NCI-H2227 treated with DMSO at 0.1 percent for 48 hours (cell line): ENCODE results near the gene ESPNL.

Source experiments
- DNase-seq: peaks from one replicate; lab custom pipeline; 2025; lab: John Stamatoyannopoulos, UW

Gene ESPNL

DNA sequence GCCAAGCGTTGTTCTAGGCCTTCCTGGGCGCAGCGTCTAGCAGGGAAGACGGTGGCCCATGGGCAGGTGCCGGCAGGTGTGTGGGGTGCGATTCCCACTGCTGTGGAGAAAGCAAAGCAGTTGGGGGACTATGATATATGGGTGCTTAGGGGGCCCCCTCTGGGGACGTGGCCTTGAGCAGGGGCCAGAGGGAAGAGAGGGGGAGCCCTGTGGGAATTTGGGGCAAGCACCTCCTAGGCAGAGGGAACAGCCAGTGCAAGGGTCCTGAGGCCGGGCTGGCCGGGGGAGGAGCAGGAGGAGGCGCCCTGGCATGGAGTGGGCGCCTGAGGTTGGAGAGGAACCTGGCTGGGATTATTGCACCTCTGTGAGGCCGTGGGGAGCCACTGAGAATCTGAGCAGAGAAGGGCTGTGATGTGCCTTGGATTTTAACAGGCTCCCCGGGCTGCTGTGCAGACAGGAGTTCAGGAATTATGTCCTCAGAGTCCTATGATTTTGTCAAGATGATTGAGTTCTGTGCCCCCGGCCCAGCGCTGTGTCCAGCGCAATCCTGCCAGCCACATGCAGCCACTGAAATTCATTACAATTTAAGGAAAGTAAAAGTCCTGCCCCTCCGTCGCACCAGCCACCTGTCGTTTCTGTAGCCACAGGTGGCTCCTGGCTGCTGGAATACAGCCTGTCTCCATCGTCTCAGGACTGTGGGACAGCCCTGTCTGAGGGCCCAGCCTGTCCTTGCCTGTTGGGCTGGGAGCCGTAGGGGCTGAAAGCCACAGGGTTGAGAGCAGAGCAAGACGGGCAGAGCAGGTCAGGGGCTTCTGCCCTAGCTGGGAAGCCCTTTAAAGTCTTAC is 29.2 kb downstream of the ESPNL start:
- DNase-seq: no peak

DNA sequence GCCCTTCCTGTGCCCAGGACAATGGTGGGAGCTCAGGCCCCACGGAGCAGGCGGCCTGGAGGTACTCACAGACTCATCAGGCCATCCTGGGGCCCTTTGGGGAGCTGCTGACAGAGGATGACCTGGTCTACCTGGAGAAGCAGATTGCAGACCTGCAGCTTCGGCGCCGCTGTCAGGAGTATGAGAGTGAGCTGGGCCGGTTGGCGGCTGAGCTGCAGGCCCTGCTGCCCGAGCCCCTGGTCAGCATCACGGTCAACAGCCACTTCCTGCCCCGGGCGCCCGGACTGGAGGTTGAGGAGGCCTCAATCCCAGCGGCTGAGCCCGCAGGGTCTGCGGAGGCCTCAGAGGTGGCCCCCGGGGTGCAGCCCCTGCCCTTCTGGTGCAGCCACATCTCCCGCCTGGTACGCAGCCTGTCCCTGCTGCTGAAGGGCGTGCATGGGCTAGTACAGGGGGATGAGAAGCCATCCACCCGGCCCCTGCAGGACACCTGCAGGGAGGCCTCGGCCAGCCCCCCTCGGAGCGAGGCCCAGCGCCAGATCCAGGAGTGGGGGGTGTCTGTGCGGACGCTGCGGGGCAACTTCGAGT is 30.1 kb downstream of the ESPNL start:
- DNase-seq: no peak

DNA sequence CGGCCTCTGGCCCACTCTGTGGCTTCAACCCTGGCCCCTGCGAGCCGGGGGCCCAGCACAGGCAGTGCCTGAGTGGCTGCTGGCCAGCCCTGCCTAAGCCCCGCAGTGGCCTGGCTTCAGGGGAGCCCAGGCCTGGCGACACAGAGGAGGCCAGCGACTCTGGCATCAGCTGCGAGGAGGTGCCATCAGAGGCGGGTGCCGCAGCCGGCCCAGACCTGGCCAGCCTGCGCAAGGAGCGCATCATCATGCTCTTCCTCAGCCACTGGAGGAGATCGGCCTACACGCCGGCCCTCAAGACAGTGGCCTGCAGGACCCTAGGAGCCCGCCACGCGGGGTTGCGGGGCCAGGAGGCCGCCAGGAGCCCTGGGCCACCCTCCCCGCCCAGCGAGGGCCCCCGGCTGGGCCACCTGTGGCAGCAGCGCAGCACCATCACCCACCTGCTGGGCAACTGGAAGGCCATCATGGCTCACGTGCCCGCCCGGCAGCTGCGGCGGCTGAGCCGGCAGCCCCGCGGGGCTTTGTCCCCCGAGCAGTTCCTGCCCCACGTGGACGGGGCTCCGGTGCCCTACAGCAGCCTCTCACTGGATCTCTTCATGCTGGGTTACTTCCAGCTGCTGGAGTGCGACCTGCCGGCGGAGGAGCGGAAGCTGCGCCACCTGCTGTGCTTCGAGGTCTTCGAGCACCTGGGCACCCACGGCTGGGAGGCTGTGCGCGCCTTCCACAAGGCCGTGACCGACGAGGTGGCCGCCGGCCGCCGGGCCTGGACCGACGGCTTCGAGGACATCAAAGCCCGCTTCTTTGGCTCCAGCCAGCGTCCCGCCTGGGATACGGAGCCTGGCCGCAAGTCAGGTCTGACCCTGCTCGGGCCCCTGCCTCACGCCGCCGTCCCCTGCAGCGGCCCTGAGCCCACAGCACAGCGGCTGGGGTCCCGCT is 30.8 kb downstream of the ESPNL start:
- DNase-seq: no peak

DNA sequence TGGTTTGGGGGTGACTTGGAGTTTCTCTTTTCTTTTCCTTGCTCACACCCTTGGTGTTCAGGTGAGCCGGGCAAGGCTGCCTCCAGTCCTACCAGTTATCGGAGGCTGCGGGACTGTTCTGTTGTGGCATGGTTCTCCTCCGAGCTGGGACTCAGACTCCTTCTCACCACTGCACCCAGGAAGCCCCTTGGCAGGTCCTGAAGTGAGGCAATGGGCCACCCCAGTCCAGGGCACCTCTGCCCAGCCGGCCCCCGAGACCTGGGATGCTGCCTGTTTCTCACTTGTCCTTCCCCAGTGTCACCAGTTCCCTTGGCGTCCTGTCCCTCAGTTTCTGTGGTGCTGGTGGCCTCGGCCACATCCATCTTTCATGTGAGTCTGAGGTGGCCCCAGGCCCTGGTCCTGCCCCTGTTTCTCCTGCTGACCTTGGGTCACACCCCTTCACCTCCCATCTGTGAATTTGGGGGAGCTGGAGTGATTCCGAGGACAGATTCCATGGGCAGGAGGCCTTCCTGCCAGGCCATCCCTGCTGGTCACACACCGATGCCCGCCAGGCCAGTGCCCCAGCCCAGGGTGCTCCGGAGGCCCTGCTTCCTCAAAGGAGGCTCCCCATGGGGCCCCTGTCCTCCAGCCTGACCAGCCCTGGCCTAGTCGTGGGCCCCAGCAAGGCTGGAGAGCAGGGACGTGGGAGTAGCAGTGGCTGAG is 31.8 kb downstream of the ESPNL start:
- DNase-seq: no peak

GRCh38 chr2:238132463-238133450 is 32.6 kb downstream of the ESPNL start:
- DNase-seq: no peak

DNA sequence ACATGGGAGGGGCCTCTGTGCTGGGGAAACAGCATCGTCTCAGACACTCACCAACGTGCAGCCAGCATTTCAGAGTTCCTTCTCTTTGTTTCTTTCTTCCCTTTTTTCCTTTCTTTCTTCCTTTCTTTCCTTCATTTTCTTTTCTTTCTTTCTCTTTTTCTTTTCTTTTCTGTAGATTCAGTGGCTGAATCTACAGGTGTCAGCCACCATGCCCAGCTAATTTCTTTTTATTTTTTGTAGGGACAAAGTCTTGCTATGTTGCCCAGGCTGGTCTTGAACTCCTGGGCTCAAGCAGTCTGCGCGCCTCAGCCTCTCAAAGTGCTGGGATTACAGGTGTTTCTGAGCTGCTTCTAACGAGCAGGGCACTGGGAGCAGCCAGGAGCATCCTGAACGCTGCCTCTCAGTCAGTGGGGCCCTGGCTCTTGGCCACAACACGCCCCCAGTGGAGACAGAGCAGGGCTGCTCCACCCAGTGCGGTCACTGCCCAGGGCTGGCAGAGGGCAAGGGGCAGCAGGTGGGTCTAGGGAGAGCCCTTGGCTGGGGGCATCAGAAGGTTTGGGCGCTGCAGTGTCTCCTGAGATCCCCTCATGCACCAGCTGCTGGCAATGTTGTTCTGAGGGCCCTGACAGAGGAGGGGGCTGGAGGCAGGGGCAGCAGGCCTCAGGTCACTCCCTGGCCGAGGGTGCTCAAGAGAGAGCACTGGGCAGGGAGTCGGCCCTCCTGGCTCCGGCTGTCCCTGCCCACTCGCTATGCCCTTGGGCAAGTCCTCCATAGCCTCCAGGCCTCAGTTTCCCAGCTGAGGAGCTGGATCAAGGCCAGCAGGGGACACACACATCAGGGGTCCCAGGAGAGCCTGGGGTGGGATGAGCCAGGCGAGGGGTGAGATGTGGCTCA is 33.6 kb downstream of the ESPNL start:
- DNase-seq: no peak

DNA sequence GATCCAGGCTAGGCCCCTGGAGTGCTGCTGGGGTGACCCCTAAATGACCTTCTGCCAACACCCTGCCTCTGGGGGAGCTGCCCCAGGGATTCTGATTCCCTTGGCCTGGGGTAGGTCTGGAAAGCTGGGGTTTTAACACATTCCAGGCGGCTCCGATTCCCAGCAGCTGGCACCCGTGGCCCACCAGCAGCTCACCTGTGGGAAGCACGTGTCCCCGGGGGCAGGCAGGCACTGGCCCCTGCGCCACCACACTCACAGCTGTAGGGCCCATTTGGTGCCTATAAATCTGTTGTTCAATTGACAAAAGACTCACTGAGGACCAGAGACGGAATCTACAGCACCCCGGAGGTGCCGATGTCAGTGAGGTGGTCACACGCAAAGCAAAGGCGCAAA is 34.2 kb downstream of the ESPNL start:
- no peak for DNase-seq

DNA sequence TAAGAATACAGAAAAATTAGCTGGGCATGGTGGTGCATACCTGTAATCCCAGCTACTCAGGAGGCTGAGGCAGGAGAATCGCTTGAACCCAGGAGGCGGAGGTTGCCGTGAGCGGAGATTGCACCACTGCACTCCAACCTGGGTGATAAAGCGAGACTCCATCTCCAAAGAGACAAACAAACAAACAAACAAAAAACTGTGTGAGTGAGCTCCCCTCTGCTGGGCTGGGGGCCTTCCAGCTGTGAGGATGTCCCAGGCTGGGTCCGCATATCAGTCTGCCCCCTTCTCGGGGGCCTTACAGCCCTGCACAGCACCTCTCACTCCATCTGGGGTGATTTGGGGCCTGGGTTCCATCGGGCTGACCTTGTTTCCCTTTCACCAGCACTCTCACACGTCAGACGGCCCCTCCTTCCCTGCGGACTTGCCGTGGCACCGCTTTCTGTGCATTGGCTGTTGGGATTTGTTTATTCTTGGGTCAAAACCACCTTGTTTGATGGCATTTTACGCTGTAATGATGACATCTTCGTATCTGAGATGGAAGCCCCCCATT is 35.5 kb downstream of the ESPNL start:
- no peak for DNase-seq

DNA sequence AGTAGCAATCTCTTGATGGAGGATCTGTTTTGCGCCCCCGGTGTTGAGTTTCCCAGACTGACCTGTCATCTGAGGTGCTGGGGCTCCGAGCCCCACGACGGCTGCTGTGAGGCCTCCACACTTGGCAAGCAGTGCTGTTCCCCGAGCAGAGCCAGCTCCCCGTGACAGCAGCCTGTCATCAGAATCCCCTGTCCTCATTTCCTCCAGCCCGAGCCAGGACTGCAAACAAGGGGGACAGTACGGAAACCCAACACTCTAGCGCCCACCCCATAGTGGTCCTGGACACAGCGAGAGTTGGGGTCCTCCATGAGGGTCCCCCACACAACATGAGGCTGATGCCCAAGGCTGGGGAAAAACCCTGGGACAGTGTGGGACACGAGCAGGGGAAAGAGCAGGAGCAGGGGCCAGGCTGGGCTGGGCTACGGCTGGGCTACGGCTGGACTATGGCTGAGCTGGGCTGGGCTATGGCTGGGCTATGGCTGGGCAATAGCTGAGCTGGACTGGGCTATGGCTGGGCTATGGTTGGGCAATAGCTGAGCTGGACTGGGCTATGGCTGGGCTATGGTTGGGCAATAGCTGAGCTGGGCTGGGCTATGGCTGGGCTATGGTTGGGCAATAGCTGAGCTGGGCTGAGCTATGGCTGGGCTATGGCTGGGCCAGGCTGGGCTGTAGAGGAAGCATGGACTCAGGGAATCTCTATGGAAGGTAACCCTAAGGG is 36.8 kb downstream of the ESPNL start:
- DNase-seq: no peak

- DNase-seq: no peak
These were observed 37.7 kb downstream of the ESPNL start for GRCh38 chr2:238137885-238138284.

GRCh38 chr2:238138331-238139195 is 38.4 kb downstream of the ESPNL start, which contains the start of gene KLHL30:
Gene KLHL30 (plus strand): TSS chr2:238138668. CDS start chr2:238140755, 2,087 bp downstream.
- no peak for DNase-seq

DNA sequence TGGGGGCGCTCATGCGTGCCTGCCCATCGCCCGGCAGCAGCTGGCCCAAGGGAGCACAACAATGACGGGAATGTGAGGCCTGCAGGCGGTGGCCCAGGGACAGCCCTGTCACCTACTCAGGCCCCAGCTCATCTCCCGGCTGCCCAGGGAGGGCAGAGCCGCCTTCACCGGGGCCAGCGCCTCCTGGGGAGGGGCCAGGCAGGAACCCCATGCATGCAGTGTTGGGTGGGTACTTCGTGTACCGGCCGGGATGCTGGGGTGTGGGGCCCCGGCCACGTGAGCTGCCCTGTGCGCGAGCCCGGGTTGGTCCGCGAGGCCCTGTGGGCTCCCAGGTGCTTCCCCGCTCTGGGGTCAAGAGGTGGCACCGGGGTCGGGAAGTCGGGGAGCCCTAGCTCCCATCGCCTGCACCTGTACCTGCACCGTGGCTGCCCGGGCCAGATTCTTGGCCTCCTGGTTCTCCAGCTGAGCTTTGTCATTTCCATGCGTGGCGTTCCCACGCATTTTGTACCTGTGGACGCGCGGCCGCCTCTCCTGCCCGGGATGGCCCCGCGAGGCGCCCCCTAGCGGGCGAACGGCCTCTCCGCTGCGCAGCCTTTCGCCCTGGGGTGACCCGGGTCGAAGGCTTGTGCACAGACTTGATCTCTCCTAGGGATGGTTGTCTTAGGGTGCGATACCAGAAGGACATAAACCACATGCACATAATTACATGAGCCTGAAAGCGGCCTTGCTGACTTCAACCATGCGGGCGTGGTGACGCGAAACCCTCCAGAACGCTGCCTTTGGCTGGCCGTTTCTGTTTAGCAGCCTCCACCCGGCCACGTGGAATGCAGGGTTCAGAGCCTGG is 39.3 kb downstream of the ESPNL start:
- DNase-seq: no peak

DNA sequence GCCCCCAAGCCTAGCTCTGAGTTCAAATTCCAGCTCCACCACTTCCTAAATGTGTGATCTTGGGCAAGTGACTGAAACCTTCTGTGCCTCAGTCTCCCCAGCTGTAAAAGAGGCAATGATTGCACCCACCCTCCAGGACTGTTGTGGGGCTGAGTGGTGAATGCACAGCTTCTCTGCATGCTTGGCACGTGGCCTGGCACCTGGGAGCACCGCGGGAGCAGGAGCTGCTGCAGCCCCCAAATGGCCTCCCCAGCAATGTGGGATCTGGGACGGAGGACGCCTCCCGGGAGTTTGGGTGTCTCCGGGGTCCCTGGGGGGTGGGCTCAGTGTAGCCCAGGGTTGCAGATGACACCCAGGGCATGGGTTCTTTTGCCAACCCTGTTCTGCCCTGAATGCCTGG is 39.9 kb downstream of the ESPNL start:
- no peak for DNase-seq

DNA sequence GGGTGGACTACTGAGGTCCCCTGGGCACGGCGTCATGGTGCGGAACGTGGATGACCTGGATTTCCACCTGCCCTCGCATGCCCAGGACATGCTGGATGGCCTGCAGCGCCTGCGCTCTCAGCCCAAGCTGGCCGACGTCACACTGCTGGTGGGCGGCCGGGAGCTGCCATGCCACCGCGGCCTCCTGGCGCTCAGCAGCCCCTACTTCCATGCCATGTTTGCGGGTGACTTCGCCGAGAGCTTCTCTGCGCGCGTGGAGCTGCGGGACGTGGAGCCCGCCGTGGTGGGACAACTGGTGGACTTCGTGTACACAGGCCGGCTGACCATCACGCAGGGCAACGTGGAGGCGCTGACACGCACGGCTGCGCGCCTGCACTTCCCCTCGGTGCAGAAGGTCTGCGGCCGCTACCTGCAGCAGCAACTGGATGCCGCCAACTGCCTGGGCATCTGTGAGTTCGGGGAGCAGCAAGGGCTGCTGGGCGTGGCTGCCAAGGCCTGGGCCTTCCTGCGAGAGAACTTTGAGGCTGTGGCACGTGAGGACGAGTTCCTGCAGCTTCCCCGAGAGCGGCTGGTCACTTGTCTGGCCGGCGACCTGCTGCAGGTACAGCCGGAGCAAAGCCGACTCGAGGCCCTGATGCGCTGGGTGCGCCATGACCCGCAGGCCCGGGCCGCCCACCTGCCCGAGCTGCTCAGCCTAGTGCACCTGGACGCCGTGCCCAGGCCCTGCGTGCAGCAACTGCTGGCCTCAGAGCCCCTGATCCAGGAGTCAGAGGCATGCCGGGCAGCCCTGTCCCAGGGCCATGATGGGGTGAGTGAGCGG is 40.8 kb downstream of the ESPNL start:
- no peak for DNase-seq

GRCh38 chr2:238141541-238142318 is 41.6 kb downstream of the ESPNL start:
- no peak for DNase-seq
